ENCODE data around the gene FAXDC2.

The FAXDC2 gene

GRCh38 chr5:154794525-154795234 is 55.7 kb downstream of the FAXDC2 start:
- DNase-seq, result no peak

- DNase-seq, result no peak
These were observed 56.5 kb downstream of the FAXDC2 start for GRCh38 chr5:154793599-154794524.

GRCh38 chr5:154791535-154791934 is 58.9 kb downstream of the FAXDC2 start:
- no peak for DNase-seq

- no peak for DNase-seq
These were observed 62.2 kb downstream of the FAXDC2 start for GRCh38 chr5:154788212-154788611.

GRCh38 chr5:154786414-154786813 is 64.0 kb downstream of the FAXDC2 start:
- DNase-seq, result no peak

- DNase-seq, result no peak
These were observed 65.5 kb downstream of the FAXDC2 start for GRCh38 chr5:154784856-154785255.

GRCh38 chr5:154783774-154784460 is 66.5 kb downstream of the FAXDC2 start:
- no peak for DNase-seq

GRCh38 chr5:154782812-154783592 is 67.4 kb downstream of the FAXDC2 start:
- no peak for DNase-seq

- no peak for DNase-seq
These were observed 68.1 kb downstream of the FAXDC2 start for GRCh38 chr5:154782326-154782725.

GRCh38 chr5:154780128-154780527 is 70.3 kb downstream of the FAXDC2 start:
- DNase-seq, result no peak

GRCh38 chr5:154779105-154779504 is 71.3 kb downstream of the FAXDC2 start:
- DNase-seq, result no peak

- no peak for DNase-seq
These were observed 71.9 kb downstream of the FAXDC2 start for GRCh38 chr5:154778534-154778933.

- DNase-seq, result no peak
These were observed 74.2 kb downstream of the FAXDC2 start for GRCh38 chr5:154776167-154776566.

- DNase-seq, result no peak
These were observed 77.1 kb downstream of the FAXDC2 start for GRCh38 chr5:154773326-154773725.

GRCh38 chr5:154771383-154771901 is 79.0 kb downstream of the FAXDC2 start:
- no peak for DNase-seq

GRCh38 chr5:154770111-154770510 is 80.3 kb downstream of the FAXDC2 start:
- DNase-seq, result no peak

Measured in stimulated activated CD4-positive, alpha-beta T cell treated with anti-CD3 and anti-CD28 coated beads, Interleukin-2, amount 100 ng/mL, for 24 hours (primary cell).